Liver (tissue), 9 donors: ENCODE data around the gene ZNF335. TPM values are rescaled to one million over a fixed set of nuclear protein-coding genes. Genes with fewer than 3 reads are reported as not detected.

Experiments used
- DNase-seq: peaks from one replicate; pipeline ENCODE4 v3.0.0-alpha.2; 2017; ENCODE audit warnings: low spot score
- H3K27ac ChIP-seq, 2 donors: one replicate each; pipeline ENCODE4 v1.7.0; 2013; ENCODE audit warnings: inconsistent platforms in 2 of 2, low read length in 2 of 2, control low read depth in 1 of 2, low read depth in 1 of 2, mild to moderate bottlenecking in 1 of 2
- H3K27me3 ChIP-seq, 4 donors: one replicate each; pipeline versions ENCODE4 v1.6.1 to v1.7.0; 2013; ENCODE audit warnings: low read length in 3 of 4, inconsistent platforms in 1 of 4, mild to moderate bottlenecking in 1 of 4, moderate library complexity in 1 of 4; ENCODE audit not compliant: control insufficient read depth in 4 of 4, insufficient read depth in 4 of 4
- H3K36me3 ChIP-seq, 4 donors: one replicate each; pipeline versions ENCODE4 v1.6.1 to v1.7.0; 2013; ENCODE audit warnings: low read length in 3 of 4, mild to moderate bottlenecking in 3 of 4, low read depth in 1 of 4, moderate library complexity in 1 of 4; ENCODE audit not compliant: control insufficient read depth in 4 of 4, insufficient read depth in 3 of 4
- H3K4me1 ChIP-seq, 4 donors: one replicate each; pipeline versions ENCODE4 v1.6.1 to v1.7.0; 2013; ENCODE audit warnings: low read length in 3 of 4, mild to moderate bottlenecking in 3 of 4, moderate library complexity in 1 of 4; ENCODE audit not compliant: control insufficient read depth in 4 of 4, insufficient read depth in 4 of 4
- H3K4me3 ChIP-seq, 3 donors: one replicate each; pipeline versions ENCODE4 v1.6.1 to v1.7.0; 2013; ENCODE audit warnings: low read length in 3 of 3, control low read depth in 1 of 3, low read depth in 1 of 3, mild to moderate bottlenecking in 1 of 3
- H3K9ac ChIP-seq, 2 donors: one replicate each; pipeline ENCODE4 v1.7.0; 2013; ENCODE audit warnings: low read length in 2 of 2, mild to moderate bottlenecking in 2 of 2, moderate library complexity in 2 of 2, control low read depth in 1 of 2, low read depth in 1 of 2
- H3K9me3 ChIP-seq, 4 donors: one replicate each; pipeline versions ENCODE4 v1.6.1 to v1.7.0; 2013; ENCODE audit warnings: low read length in 3 of 4; ENCODE audit not compliant: control insufficient read depth in 4 of 4
- EGR1 ChIP-seq, 2 donors: IDR thresholded peaks; 2 replicates each; pipeline ENCODE4 v1.6.1; 2016 to 2018; ENCODE audit warnings: antibody characterized with exemption in 2 of 2, low read depth in 2 of 2
- FOXA1 ChIP-seq: IDR thresholded peaks from 2 replicates; pipeline ENCODE4 v1.6.1; 2016; ENCODE audit warnings: antibody characterized with exemption
- FOXA2 ChIP-seq: IDR thresholded peaks from 2 replicates; pipeline ENCODE4 v1.6.1; 2016; ENCODE audit warnings: antibody characterized with exemption
- GABPA ChIP-seq, 2 donors: IDR thresholded peaks in 1 of 2; conservative IDR thresholded peaks in 1 of 2; 2 replicates each; pipeline ENCODE4 v1.6.1; 2016; ENCODE audit warnings: antibody characterized with exemption in 2 of 2, mild to moderate bottlenecking in 1 of 2, moderate library complexity in 1 of 2
- HNF4A ChIP-seq, 2 donors: conservative IDR thresholded peaks; 2 replicates each; pipeline ENCODE4 v1.6.1; 2016; ENCODE audit warnings: antibody characterized with exemption in 2 of 2, mild to moderate bottlenecking in 2 of 2
- HNF4G ChIP-seq: IDR thresholded peaks from 2 replicates; pipeline ENCODE4 v1.6.1; 2016; ENCODE audit warnings: antibody characterized with exemption
- NR2F2 ChIP-seq: IDR thresholded peaks from 2 replicates; pipeline ENCODE4 v1.6.1; 2016; ENCODE audit warnings: antibody characterized with exemption
- RAD21 ChIP-seq, 2 donors: IDR thresholded peaks; 2 replicates each; pipeline ENCODE4 v1.6.1; 2016; ENCODE audit warnings: antibody characterized with exemption in 2 of 2, mild to moderate bottlenecking in 2 of 2
- RXRA ChIP-seq, 2 donors: IDR thresholded peaks; 2 replicates each; pipeline ENCODE4 v1.6.1; 2017 to 2018; ENCODE audit warnings: antibody characterized with exemption in 2 of 2, mild to moderate bottlenecking in 1 of 2
- TAF1 ChIP-seq: conservative IDR thresholded peaks from 2 replicates; pipeline ENCODE4 v1.6.1; 2016; ENCODE audit warnings: antibody characterized with exemption, mild to moderate bottlenecking
- YY1 ChIP-seq: IDR thresholded peaks from 2 replicates; pipeline ENCODE4 v1.6.1; 2016; ENCODE audit warnings: antibody characterized with exemption, mild to moderate bottlenecking
- WGBS: extraction: QIAGEN DNeasy Blood & Tissue Kit; methylation state at CpG from one replicate; pipeline ENCODE4 v1.1.7; 2013; 5-methylcytosine and 5-hydroxymethylcytosine counted together
- polyA plus RNA-seq, 2 donors: library from polyadenylated mRNA; stranded (reverse) in 1 of 2; unstranded in 1 of 2; fragments of 200-250 nt in 1 of 2; fragments of >200 nt in 1 of 2; fragmentation: Nextera tagmentation in 1 of 2; extraction: Ambion mirVana in 1 of 2; gene quantifications; one replicate each; pipeline versions ENCODE4 v1.2.1 to v1.2.3, GENCODE V29; 2013 to 2015
- total RNA-seq, 2 donors: library from RNA; depleted of rRNA; stranded (reverse); fragments of >200 nt; gene quantifications; one replicate each; pipeline ENCODE4 v1.2.3, GENCODE V29; 2014
- TF ChIP-seq, protein P1 (sequence below): fragments of 150-350 bp; IDR thresholded peaks from 2 replicates; pipeline ENCODE4 v1.5.1; 2017; ENCODE audit warnings: improper control_type of control experiment, low read depth, low read length; ENCODE audit not compliant: missing input control
- TF ChIP-seq, protein P2 (sequence below): IDR thresholded peaks from 2 replicates; pipeline ENCODE4 v1.6.1; 2016; ENCODE audit warnings: antibody characterized with exemption, mild to moderate bottlenecking
- donor health status: healthy.
- donor health status: healthy.
- donor health status: healthy.
- donor health status: healthy.
- donor health status: healthy.

ZNF335 gene
- total and polyA plus RNA-seq, 4 donors = 3.0 to 14.6 (median 6.6) TPM

DNA sequence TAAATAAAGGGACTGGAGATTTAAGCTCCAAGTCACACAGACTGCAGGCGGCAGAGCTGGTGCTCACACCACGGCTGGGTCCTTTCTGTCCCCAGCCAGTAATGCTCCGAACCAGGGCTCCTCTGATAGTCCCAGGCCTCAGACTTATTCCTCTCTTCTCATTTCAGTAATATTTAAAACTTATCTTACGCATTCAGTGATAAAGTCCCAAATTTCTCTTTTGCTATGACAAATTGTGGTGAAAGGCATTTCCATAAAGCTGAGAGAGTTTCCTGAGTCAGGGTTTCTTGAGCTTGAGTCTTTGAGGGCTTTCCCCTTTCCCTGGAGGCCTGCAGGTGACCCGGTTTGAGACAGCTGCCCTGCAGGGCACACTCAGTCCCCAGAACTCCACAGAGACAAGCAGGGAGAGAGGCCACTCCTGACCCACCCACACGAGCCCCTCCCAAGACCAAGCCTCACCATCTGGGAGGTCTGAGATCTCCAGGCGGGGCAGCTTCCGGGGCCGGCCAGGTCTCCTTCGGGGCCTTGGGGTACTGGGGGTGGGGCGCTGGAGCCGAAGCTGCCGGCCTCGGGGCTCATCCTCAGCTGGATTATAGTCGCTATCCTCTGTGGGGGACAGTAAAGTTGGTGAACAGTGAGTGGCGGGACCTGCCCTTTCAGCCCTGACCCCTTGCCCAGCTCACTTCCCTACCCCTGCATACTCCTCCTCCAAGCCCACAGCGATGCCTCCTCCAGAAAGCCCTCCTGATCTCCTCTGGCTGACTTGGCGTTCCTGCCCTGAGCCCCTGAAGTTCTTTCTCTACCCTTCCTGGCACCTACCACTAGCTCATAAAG lies 6.6 kb downstream of the ZNF335 start:
- Histone ChIP-seq H3K36me3 (peaks cover 10 to 79% (median 48%) of the 10 kb centered on the region in 4 donors), H3K4me3 (no peak overlapping the region), H3K27me3 (no peaks in the 10 kb centered on the region), H3K9ac (no peak overlapping the region), H3K27ac (no peak overlapping the region), H3K9me3 (no peaks in the 10 kb centered on the region), H3K4me1 (peaks cover 2 to 9% (median 6%) of the 10 kb centered on the region in 4 donors)
- no peak for DNase-seq
- TF ChIP-seq YY1 = no peak
- no peak for TF ChIP-seq HNF4A (conservative IDR thresholded peaks at IDR 0.05)
- TF ChIP-seq RXRA (IDR thresholded peaks at IDR 0.05) = no peak
- no peak for TF ChIP-seq EGR1 (IDR thresholded peaks at IDR 0.05; ENCODE audit: low read depth in 2 of 2)
- 92% methylated on average over 18 of the region's 18 CpGs for WGBS

DNA sequence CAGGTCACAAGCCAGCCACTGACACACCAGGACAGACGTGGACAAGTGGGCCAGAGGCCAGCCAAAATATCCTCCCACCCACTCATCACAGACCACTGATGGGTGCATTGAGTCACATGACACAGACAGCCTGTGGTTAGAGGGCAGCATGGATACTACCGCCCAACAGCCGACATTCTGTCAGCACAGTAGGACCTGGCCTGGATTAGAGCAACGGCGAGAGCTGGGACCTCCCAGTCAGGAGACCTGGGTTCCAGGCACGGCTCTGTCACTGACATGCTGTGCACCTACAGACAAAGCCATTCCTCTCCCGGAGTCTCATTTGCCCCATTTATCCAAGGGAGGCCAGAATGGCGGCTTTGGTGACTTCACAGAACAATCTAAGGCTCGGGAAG lies 8.0 kb downstream of the ZNF335 start:
- Histone ChIP-seq H3K36me3 (peaks cover 15 to 88% (median 58%) of the 10 kb centered on the region in 4 donors), H3K27ac (no peak overlapping the region), H3K9ac (no peak overlapping the region), H3K27me3 (no peaks in the 10 kb centered on the region), H3K9me3 (no peaks in the 10 kb centered on the region), H3K4me3 (no peak overlapping the region), H3K4me1 (no peaks in the 10 kb centered on the region)
- no peak for DNase-seq
- WGBS = 93% methylated on average over 9 of the region's 9 CpGs
- no peak for TF ChIP-seq NR2F2
- TF ChIP-seq, protein P1, sequence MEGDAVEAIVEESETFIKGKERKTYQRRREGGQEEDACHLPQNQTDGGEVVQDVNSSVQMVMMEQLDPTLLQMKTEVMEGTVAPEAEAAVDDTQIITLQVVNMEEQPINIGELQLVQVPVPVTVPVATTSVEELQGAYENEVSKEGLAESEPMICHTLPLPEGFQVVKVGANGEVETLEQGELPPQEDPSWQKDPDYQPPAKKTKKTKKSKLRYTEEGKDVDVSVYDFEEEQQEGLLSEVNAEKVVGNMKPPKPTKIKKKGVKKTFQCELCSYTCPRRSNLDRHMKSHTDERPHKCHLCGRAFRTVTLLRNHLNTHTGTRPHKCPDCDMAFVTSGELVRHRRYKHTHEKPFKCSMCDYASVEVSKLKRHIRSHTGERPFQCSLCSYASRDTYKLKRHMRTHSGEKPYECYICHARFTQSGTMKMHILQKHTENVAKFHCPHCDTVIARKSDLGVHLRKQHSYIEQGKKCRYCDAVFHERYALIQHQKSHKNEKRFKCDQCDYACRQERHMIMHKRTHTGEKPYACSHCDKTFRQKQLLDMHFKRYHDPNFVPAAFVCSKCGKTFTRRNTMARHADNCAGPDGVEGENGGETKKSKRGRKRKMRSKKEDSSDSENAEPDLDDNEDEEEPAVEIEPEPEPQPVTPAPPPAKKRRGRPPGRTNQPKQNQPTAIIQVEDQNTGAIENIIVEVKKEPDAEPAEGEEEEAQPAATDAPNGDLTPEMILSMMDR = no peak
- TF ChIP-seq FOXA1 = no peak
- TF ChIP-seq TAF1 = no peak
- no peak for TF ChIP-seq GABPA (IDR thresholded peaks at IDR 0.05 in 1 of 2, conservative IDR thresholded peaks at IDR 0.05 in 1 of 2)
- TF ChIP-seq RAD21 (IDR thresholded peaks at IDR 0.05) = no peak

DNA sequence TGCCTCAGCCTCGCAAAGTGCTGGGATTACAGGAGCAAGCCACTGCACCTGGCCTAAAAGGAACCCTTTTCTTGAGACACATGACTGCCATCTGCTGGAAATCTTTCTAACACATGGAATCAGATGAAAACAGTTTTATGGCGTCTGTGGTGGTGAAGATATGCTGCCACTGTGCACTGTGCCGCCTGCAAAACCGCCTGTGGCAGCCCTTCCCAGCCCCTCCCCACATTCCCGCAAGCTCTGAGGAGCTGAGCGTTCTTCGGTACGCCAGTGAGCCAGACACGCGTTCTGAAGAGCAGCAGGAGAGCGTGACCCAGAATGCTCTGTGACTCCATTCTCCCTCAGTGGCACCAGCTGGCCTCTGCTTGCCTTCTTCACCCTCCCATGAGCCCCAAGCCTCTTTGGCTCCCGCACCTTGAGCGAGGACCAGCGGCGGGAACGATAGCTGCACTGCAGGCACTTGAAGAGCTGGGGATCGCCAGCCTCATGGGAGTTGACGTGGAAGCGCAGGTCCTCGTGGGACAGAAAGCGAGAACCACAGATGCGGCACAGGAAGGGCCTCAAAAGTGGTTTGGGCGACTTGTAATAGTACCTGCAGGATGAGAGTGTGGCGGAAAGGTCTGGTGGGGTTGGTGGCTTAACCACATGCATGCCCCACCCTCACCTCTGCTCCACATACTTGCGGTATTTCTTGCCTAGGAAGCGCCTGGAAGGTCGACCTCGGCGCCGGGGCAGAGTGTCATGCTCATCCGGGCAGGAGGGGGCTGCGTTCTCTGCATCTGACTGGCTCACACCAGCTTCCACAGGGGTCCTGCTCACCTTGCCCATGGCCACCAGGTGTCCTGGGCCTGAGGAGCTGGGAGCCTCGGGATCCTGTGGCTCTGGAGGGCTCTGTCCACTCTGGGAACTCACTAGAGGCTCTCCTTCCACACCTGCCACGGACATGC lies 8.7 kb downstream of the ZNF335 start:
- DNase-seq = no peak
- WGBS = 85% methylated on average over 34 of the region's 34 CpGs
- H3K4me1 ChIP-seq = no peaks in the 10 kb centered on the region
- H3K9ac ChIP-seq = no peak overlapping the region
- no peaks in the 10 kb centered on the region for H3K9me3 ChIP-seq
- TF ChIP-seq, protein P2, sequence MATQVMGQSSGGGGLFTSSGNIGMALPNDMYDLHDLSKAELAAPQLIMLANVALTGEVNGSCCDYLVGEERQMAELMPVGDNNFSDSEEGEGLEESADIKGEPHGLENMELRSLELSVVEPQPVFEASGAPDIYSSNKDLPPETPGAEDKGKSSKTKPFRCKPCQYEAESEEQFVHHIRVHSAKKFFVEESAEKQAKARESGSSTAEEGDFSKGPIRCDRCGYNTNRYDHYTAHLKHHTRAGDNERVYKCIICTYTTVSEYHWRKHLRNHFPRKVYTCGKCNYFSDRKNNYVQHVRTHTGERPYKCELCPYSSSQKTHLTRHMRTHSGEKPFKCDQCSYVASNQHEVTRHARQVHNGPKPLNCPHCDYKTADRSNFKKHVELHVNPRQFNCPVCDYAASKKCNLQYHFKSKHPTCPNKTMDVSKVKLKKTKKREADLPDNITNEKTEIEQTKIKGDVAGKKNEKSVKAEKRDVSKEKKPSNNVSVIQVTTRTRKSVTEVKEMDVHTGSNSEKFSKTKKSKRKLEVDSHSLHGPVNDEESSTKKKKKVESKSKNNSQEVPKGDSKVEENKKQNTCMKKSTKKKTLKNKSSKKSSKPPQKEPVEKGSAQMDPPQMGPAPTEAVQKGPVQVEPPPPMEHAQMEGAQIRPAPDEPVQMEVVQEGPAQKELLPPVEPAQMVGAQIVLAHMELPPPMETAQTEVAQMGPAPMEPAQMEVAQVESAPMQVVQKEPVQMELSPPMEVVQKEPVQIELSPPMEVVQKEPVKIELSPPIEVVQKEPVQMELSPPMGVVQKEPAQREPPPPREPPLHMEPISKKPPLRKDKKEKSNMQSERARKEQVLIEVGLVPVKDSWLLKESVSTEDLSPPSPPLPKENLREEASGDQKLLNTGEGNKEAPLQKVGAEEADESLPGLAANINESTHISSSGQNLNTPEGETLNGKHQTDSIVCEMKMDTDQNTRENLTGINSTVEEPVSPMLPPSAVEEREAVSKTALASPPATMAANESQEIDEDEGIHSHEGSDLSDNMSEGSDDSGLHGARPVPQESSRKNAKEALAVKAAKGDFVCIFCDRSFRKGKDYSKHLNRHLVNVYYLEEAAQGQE = no peak
- TF ChIP-seq RAD21 (IDR thresholded peaks at IDR 0.05) = peak; percentile 72 to 84
- TF ChIP-seq FOXA2 = no peak
- TF ChIP-seq, protein P1 = peak; percentile 44
- no peak for TF ChIP-seq HNF4G
- TF ChIP-seq NR2F2 = no peak
- no peak overlapping the region for H3K4me3 ChIP-seq
- no peak overlapping the region for H3K27ac ChIP-seq
- no peaks in the 10 kb centered on the region for H3K27me3 ChIP-seq
- H3K36me3 ChIP-seq = peaks cover 15 to 90% (median 61%) of the 10 kb centered on the region in 4 donors
